A549 (cell line): Measurements from ENCODE around the gene SIDT2. TPM values are rescaled to one million over a fixed set of nuclear protein-coding genes. Genes with fewer than 3 reads are reported as not detected.

Experiments
- ATAC-seq, 2 experiments: fragments of 200-7000 bp in 1 of 2; fragments of >200 bp in 1 of 2; cut with Nextera tagmentation in 1 of 2; cut with Tn5 transposase in 1 of 2; 3 replicates each; pipeline versions ENCODE4 v1.8.0 to v1.9.1; 2018 to 2020; ENCODE audit warnings: mild to moderate bottlenecking in 1 of 2, moderate library complexity in 1 of 2
- CTCF ChIA-PET: fragments of 300-600 bp; sonication (Branson Sonifier 250); formaldehyde crosslinking; extraction: SDS; loops from one replicate; lab custom pipeline; 2021; ENCODE audit warnings: antibody characterized with exemption, inconsistent platforms; lab: Yijun Ruan, JAX
- POLR2A ChIA-PET: fragments of 350-600 bp; formaldehyde crosslinking; extraction: SDS; loops from one replicate; lab custom pipeline; 2021; ENCODE audit warnings: antibody characterized with exemption, inconsistent platforms; lab: Yijun Ruan, JAX
- DNase-seq, 2 experiments: peaks; one replicate each; pipeline versions ENCODE4 v3.0.0 to v3.0.0-alpha.2; 2011 to 2016; ENCODE audit warnings: low read depth in 1 of 2, low spot score in 1 of 2
- FAIRE-seq: peaks from 2 replicates; lab custom pipeline; 2011; peaks lifted over from hg19 to GRCh38; lab: Jason Lieb, UNC
- H3K27ac ChIP-seq, 2 experiments: fragments of >200 bp; sonication (Bioruptor Twin); formaldehyde crosslinking; 3 replicates each; pipeline ENCODE4 v1.5.1; 2016 to 2017
- H3K4me1 ChIP-seq: fragments of >200 bp; sonication (Bioruptor Twin); formaldehyde crosslinking; 3 replicates; pipeline ENCODE4 v1.6.1; 2016
- H3K4me2 ChIP-seq: fragments of >200 bp; sonication (Bioruptor Twin); formaldehyde crosslinking; 3 replicates; pipeline ENCODE4 v1.6.1; 2016
- H3K4me3 ChIP-seq: fragments of >200 bp; sonication (Bioruptor Twin); formaldehyde crosslinking; 3 replicates; pipeline ENCODE4 v1.5.1; 2016
- H3K9me3 ChIP-seq: fragments of >200 bp; sonication (Bioruptor Twin); formaldehyde crosslinking; 3 replicates; pipeline ENCODE4 v1.6.1; 2016
- CBX8 ChIP-seq: fragments of 200-600 bp; sonication (generic); IDR thresholded peaks from 2 replicates; pipeline ENCODE4 v1.6.1; 2016
- CHD2 ChIP-seq: fragments of 150-350 bp; IDR thresholded peaks from 2 replicates; pipeline ENCODE4 v1.6.1; 2014; ENCODE audit warnings: low read length; ENCODE audit not compliant: partially characterized antibody
- CHD4 ChIP-seq: fragments of 200-600 bp; sonication (generic); IDR thresholded peaks from 2 replicates; pipeline ENCODE4 v1.6.1; 2016; ENCODE audit warnings: antibody characterized with exemption, mild to moderate bottlenecking, borderline replicate concordance
- EHMT2 ChIP-seq: fragments of 200-600 bp; sonication (generic); IDR thresholded peaks from 2 replicates; pipeline ENCODE4 v1.6.1; 2016; ENCODE audit warnings: antibody characterized with exemption, low read depth, mild to moderate bottlenecking, moderate library complexity
- ESRRA ChIP-seq: fragments of 150-350 bp; IDR thresholded peaks from 2 replicates; pipeline ENCODE4 v1.6.1; 2014; ENCODE audit warnings: mild to moderate bottlenecking, low read length, borderline replicate concordance
- FOSL2 ChIP-seq, 2 experiments: fragments of 450-650 bp in 1 of 2; fragments of >200 bp in 1 of 2; sonication (Bioruptor Twin) in 1 of 2; formaldehyde crosslinking; IDR thresholded peaks; 2 replicates each; pipeline versions ENCODE4 v1.5.0 to v1.6.1; 2016 to 2020; ENCODE audit warnings: mild to moderate bottlenecking in 1 of 2, moderate library complexity in 1 of 2
- FOXS1 ChIP-seq: fragments of 250-450 bp; sonication (Bioruptor Pico); IDR thresholded peaks from 2 replicates; pipeline ENCODE4 v1.5.0; 2020; ENCODE audit warnings: mild to moderate bottlenecking, moderate library complexity
- GATA3 ChIP-seq: IDR thresholded peaks from 2 replicates; pipeline ENCODE4 v1.6.1; 2012; ENCODE audit warnings: borderline replicate concordance
- HEYL ChIP-seq: fragments of 250-450 bp; sonication (Bioruptor Pico); IDR thresholded peaks from 2 replicates; pipeline ENCODE4 v1.8.0; 2021; ENCODE audit warnings: mild to moderate bottlenecking, moderate library complexity
- HOXB5 ChIP-seq: fragments of 250-450 bp; sonication (Bioruptor Pico); IDR thresholded peaks from 2 replicates; pipeline ENCODE4 v1.5.0; 2020; ENCODE audit warnings: mild to moderate bottlenecking, moderate library complexity
- KDM5A ChIP-seq: fragments of 200-600 bp; sonication (generic); IDR thresholded peaks from 2 replicates; pipeline ENCODE4 v1.6.1; 2016; ENCODE audit warnings: antibody characterized with exemption, mild to moderate bottlenecking
- MAFK ChIP-seq: fragments of 450-650 bp; IDR thresholded peaks from 2 replicates; pipeline ENCODE4 v1.6.1; 2014; ENCODE audit not compliant: partially characterized antibody
- MAZ ChIP-seq: fragments of 150-350 bp; IDR thresholded peaks from 2 replicates; pipeline ENCODE4 v1.6.1; 2014; ENCODE audit warnings: antibody characterized with exemption, low read depth, low read length, borderline replicate concordance
- NPAS2 ChIP-seq: fragments of 250-450 bp; sonication (Bioruptor Pico); IDR thresholded peaks from 2 replicates; pipeline ENCODE4 v1.8.0; 2022; ENCODE audit warnings: mild to moderate bottlenecking, moderate library complexity, borderline replicate concordance
- RAD21 ChIP-seq, 2 experiments: fragments of >200 bp in 1 of 2; sonication (Bioruptor Twin) in 1 of 2; formaldehyde crosslinking in 1 of 2; IDR thresholded peaks in 1 of 2; conservative IDR thresholded peaks in 1 of 2; 2 replicates in 1 of 2; 3 replicates in 1 of 2; pipeline ENCODE4 v1.6.1; 2012 to 2018; ENCODE audit warnings: inconsistent platforms in 1 of 2
- RARB ChIP-seq: fragments of 250-450 bp; sonication (Bioruptor Pico); IDR thresholded peaks from 2 replicates; pipeline ENCODE4 v1.8.0; 2021; ENCODE audit warnings: mild to moderate bottlenecking, moderate library complexity
- RFX5 ChIP-seq: fragments of 450-650 bp; IDR thresholded peaks from 2 replicates; pipeline ENCODE4 v1.7.1; 2014; ENCODE audit warnings: antibody characterized with exemption, mild to moderate bottlenecking, moderate library complexity
- RNF2 ChIP-seq: fragments of 200-600 bp; sonication (generic); IDR thresholded peaks from 2 replicates; pipeline ENCODE4 v1.6.1; 2016; ENCODE audit warnings: low read depth, mild to moderate bottlenecking, antibody characterized with exemption, moderate library complexity, borderline replicate concordance
- SREBF2 ChIP-seq: fragments of 450-650 bp; IDR thresholded peaks from 2 replicates; pipeline ENCODE4 v1.6.1; 2014; ENCODE audit warnings: mild to moderate bottlenecking, moderate library complexity
- TFCP2L1 ChIP-seq: fragments of 250-450 bp; sonication (Bioruptor Pico); IDR thresholded peaks from 2 replicates; pipeline ENCODE4 v1.5.0; 2021; ENCODE audit warnings: mild to moderate bottlenecking
- ZC3H11A ChIP-seq: fragments of 450-650 bp; IDR thresholded peaks from 2 replicates; pipeline ENCODE4 v1.6.1; 2014; ENCODE audit warnings: antibody characterized with exemption, mild to moderate bottlenecking
- ZNF302 ChIP-seq: fragments of 250-450 bp; sonication (Bioruptor Pico); IDR thresholded peaks from 2 replicates; pipeline ENCODE4 v1.9.0; 2021; ENCODE audit warnings: inconsistent platforms, mild to moderate bottlenecking, moderate library complexity
- WGBS: methylation state at CpG from one replicate; pipeline ENCODE4 v1.1.6; 2017; ENCODE audit errors: missing lambda C conversion rate; 5-methylcytosine and 5-hydroxymethylcytosine counted together
- polyA plus RNA-seq, 4 experiments: library from polyadenylated mRNA; depleted of rRNA in 3 of 4; stranded (reverse); fragments of >200 nt; fragmentation: RNase III in 1 of 4; extraction: RNeasy Plus Mini Kit Qiagen cat#74134 plus additional on column Dnase treatment in 1 of 4; gene quantifications; 2 replicates in 3 of 4; 3 replicates in 1 of 4; pipeline ENCODE4 v1.2.3, GENCODE V29; 2011 to 2017
- TF ChIP-seq, protein P1 (sequence below): fragments of >200 bp; sonication (Bioruptor Twin); formaldehyde crosslinking; IDR thresholded peaks from 3 replicates; pipeline ENCODE4 v1.5.1; 2016
- TF ChIP-seq, protein P2 (sequence below): IDR thresholded peaks from 2 replicates; pipeline ENCODE4 v1.6.1; 2012
- TF ChIP-seq, protein P3 (sequence below): IDR thresholded peaks from 2 replicates; pipeline ENCODE4 v1.6.1; 2012
- TF ChIP-seq, protein P4 (sequence below): fragments of 200-600 bp; sonication (generic); IDR thresholded peaks from 2 replicates; pipeline ENCODE4 v1.6.1; 2016; ENCODE audit warnings: antibody characterized with exemption, mild to moderate bottlenecking, moderate library complexity
- TF ChIP-seq, protein P5 (sequence below): fragments of >200 bp; sonication (Bioruptor Twin); formaldehyde crosslinking; IDR thresholded peaks from 2 replicates; pipeline ENCODE4 v1.6.1; 2016

The SIDT2 gene
- polyA plus RNA-seq, 2 of the 4 experiments (the other 2 are of a cell fraction), result 5.9 to 8.5 TPM

DNA sequence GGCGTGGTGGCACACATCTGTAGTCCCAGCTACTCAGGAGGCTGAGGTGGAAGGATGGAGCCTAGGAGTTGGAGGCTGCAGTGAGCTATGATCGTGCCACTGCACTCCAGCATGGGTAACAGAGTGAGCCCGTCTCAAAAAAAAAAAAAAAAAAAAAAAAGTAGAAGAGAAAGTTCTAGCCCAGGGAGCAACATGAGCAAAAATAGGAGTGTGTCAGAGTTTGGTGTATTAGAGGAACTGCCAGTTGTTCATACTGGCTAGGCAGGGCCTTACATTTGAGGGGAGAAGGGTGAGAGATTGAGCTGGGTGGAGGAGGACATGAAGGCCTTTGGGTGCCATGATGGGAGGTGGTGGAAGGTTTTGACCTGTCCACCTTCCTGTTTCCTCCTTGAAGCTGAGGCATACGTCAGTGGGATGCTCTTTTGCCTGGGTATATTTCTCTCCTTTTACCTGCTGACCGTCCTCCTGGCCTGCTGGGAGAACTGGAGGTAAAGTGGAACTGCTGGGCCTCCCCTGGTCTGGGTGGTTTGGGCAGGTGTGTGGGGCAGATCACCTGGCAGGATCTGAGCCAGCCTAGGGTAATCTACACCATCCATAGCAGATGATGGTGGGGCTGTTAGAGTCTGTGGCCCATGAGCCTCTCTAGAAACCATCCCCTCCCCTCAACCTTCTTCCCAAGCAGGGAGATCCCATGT, 7.3 kb downstream of the SIDT2 start (continued):
- no peak for TF ChIP-seq ZNF302 (CRISPR knock-in tag)

DNA sequence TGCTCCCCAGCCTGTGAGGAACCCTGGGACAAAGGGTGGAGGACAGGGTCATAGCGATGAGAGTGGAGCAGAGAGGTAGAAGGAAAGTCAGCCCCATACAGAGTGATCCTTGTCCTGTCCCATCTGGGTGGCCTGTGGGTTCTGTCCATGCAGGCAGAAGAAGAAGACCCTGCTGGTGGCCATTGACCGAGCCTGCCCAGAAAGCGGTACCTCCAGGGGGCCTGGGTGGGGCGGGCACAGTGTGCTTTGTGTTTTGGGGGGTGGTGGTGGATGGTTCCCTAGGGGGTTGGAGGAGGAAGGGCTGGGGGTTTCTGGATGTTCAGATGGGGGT, 7.9 kb downstream of the SIDT2 start:
- Histone ChIP-seq H3K4me2 (no peak overlapping the region), H3K9me3 (no peaks in the 10 kb centered on the region), H3K4me3 (no peak overlapping the region), H3K27ac (no peak overlapping the region), H3K4me1 (no peaks in the 10 kb centered on the region)
- CTCF ChIA-PET, result no interaction called here
- no peak for DNase-seq
- WGBS, result 100% methylated on average over 1 of the region's 4 CpGs
- TF ChIP-seq, protein P1, sequence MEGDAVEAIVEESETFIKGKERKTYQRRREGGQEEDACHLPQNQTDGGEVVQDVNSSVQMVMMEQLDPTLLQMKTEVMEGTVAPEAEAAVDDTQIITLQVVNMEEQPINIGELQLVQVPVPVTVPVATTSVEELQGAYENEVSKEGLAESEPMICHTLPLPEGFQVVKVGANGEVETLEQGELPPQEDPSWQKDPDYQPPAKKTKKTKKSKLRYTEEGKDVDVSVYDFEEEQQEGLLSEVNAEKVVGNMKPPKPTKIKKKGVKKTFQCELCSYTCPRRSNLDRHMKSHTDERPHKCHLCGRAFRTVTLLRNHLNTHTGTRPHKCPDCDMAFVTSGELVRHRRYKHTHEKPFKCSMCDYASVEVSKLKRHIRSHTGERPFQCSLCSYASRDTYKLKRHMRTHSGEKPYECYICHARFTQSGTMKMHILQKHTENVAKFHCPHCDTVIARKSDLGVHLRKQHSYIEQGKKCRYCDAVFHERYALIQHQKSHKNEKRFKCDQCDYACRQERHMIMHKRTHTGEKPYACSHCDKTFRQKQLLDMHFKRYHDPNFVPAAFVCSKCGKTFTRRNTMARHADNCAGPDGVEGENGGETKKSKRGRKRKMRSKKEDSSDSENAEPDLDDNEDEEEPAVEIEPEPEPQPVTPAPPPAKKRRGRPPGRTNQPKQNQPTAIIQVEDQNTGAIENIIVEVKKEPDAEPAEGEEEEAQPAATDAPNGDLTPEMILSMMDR, result no peak
- TF ChIP-seq CBX8 (no peak), FOSL2 (IDR thresholded peaks at IDR 0.05) (no peak), FOSL2 (CRISPR knock-in tag; IDR thresholded peaks at IDR 0.05) (no peak), KDM5A (no peak), MAZ (no peak), FOXS1 (CRISPR knock-in tag) (no peak), ESRRA (no peak), ZC3H11A (no peak), RFX5 (no peak)
- ATAC-seq, result no peak
- FAIRE-seq, result no peak
- POLR2A ChIA-PET, result no interaction called here

DNA sequence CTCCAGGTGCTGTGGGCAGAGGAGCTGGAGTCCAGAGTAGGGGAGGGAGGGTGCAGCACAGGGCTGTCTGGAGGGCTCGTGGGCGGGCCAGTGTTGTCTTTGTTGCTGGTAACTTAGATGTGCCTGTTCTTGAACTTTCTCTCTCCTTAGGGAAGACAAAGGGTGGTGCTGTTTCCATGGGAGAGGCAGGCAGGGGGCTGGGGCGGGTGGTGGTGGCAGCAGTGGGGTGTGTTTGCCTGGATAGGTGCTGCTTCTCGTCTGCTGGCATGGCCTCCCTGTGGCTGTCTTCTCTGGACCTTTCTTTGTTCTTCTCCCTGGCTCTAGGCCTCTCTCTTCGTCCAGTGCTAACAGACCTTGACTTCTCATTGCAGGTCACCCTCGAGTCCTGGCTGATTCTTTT, 8.5 kb downstream of the SIDT2 start:
- Histone ChIP-seq H3K27ac (no peak overlapping the region), H3K4me1 (no peaks in the 10 kb centered on the region), H3K4me3 (no peak overlapping the region), H3K4me2 (no peak overlapping the region), H3K9me3 (no peaks in the 10 kb centered on the region)
- ATAC-seq, result no peak
- no peak for DNase-seq
- TF ChIP-seq FOXS1 (CRISPR knock-in tag) (no peak), CHD4 (no peak), RARB (no peak), CHD2 (no peak)
- TF ChIP-seq, protein P2, sequence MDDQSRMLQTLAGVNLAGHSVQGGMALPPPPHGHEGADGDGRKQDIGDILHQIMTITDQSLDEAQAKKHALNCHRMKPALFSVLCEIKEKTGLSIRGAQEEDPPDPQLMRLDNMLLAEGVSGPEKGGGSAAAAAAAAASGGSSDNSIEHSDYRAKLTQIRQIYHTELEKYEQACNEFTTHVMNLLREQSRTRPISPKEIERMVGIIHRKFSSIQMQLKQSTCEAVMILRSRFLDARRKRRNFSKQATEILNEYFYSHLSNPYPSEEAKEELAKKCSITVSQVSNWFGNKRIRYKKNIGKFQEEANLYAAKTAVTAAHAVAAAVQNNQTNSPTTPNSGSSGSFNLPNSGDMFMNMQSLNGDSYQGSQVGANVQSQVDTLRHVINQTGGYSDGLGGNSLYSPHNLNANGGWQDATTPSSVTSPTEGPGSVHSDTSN, result no peak
- no peak for FAIRE-seq
- 83% methylated on average over 6 of the region's 6 CpGs for WGBS
- POLR2A ChIA-PET, result no interaction called here
- CTCF ChIA-PET, result no interaction called here

DNA sequence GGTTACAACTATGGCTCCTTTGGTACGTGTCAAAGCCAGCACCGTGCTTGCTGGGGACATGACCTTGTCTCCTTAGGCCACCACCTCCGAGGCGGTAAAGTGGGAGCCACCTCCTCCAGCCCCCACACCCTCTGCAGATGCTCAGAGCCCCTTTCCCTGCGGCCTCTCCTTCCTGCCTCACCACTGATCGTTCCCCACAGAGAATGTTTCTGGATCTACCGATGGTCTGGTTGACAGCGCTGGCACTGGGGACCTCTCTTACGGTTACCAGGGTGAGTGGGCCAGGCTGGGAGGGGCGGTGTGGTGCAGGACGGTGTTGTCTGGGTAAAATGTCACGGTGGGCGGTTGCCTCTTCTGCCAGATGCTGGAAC, 8.9 kb downstream of the SIDT2 start:
- no peak for TF ChIP-seq HOXB5
- TF ChIP-seq NPAS2 (CRISPR knock-in tag), result no peak
- TF ChIP-seq RARB, result no peak
- TF ChIP-seq, protein P3, sequence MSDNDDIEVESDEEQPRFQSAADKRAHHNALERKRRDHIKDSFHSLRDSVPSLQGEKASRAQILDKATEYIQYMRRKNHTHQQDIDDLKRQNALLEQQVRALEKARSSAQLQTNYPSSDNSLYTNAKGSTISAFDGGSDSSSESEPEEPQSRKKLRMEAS, result no peak
- no peak for TF ChIP-seq RNF2
- no peak for TF ChIP-seq EHMT2
- no peak for TF ChIP-seq MAZ
- TF ChIP-seq, protein P4, sequence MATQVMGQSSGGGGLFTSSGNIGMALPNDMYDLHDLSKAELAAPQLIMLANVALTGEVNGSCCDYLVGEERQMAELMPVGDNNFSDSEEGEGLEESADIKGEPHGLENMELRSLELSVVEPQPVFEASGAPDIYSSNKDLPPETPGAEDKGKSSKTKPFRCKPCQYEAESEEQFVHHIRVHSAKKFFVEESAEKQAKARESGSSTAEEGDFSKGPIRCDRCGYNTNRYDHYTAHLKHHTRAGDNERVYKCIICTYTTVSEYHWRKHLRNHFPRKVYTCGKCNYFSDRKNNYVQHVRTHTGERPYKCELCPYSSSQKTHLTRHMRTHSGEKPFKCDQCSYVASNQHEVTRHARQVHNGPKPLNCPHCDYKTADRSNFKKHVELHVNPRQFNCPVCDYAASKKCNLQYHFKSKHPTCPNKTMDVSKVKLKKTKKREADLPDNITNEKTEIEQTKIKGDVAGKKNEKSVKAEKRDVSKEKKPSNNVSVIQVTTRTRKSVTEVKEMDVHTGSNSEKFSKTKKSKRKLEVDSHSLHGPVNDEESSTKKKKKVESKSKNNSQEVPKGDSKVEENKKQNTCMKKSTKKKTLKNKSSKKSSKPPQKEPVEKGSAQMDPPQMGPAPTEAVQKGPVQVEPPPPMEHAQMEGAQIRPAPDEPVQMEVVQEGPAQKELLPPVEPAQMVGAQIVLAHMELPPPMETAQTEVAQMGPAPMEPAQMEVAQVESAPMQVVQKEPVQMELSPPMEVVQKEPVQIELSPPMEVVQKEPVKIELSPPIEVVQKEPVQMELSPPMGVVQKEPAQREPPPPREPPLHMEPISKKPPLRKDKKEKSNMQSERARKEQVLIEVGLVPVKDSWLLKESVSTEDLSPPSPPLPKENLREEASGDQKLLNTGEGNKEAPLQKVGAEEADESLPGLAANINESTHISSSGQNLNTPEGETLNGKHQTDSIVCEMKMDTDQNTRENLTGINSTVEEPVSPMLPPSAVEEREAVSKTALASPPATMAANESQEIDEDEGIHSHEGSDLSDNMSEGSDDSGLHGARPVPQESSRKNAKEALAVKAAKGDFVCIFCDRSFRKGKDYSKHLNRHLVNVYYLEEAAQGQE, result no peak
- no peak for TF ChIP-seq SREBF2
- no peak for TF ChIP-seq GATA3
- no peak for TF ChIP-seq MAFK
- TF ChIP-seq, protein P5, sequence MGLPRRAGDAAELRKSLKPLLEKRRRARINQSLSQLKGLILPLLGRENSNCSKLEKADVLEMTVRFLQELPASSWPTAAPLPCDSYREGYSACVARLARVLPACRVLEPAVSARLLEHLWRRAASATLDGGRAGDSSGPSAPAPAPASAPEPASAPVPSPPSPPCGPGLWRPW, result no peak
- TF ChIP-seq TFCP2L1 (CRISPR knock-in tag), result no peak
- TF ChIP-seq RAD21 (conservative IDR thresholded peaks at IDR 0.05 in 1 of 2, IDR thresholded peaks at IDR 0.05 in 1 of 2), result no peak
- no peak for TF ChIP-seq HEYL (CRISPR knock-in tag)
- DNase-seq (no peak), FAIRE-seq (no peak), ATAC-seq (no peak)
- no peak overlapping the region for H3K4me3 ChIP-seq
- H3K4me2 ChIP-seq, result no peak overlapping the region
- H3K4me1 ChIP-seq, result no peaks in the 10 kb centered on the region
- ChIA-PET CTCF (no interaction called here), POLR2A (no interaction called here)
- H3K9me3 ChIP-seq, result no peaks in the 10 kb centered on the region
- 91% methylated on average over 13 of the region's 13 CpGs for WGBS
- H3K27ac ChIP-seq, result no peak overlapping the region
